Astrocyte (in vitro differentiated cells and primary cell): Measurements from ENCODE around the gene ATP10B. TPM values are rescaled to one million over a fixed set of nuclear protein-coding genes. Genes with fewer than 3 reads are reported as not detected.

ENCODE experiments used
- DNase-seq: peaks from one replicate; pipeline ENCODE4 v3.0.0-alpha.2; 2010; ENCODE audit warnings: low read depth
- FAIRE-seq: peaks from 2 replicates; lab custom pipeline; 2011; peaks lifted over from hg19 to GRCh38; lab: Jason Lieb, UNC
- H2AFZ ChIP-seq: 2 replicates; pipeline ENCODE4 v1.6.0; 2012; ENCODE audit warnings: low read depth, low read length, inconsistent platforms
- H3K27ac ChIP-seq: 2 replicates; pipeline ENCODE4 v1.5.1; 2011; ENCODE audit warnings: low read depth, low read length, inconsistent platforms
- H3K27me3 ChIP-seq: 2 replicates; pipeline ENCODE4 v1.6.0; 2011; ENCODE audit warnings: low read length, inconsistent platforms; ENCODE audit not compliant: insufficient read depth
- H3K36me3 ChIP-seq: 2 replicates; pipeline ENCODE4 v1.5.1; 2011; ENCODE audit warnings: low read length, inconsistent platforms; ENCODE audit not compliant: insufficient read depth
- H3K4me1 ChIP-seq: 2 replicates; pipeline ENCODE4 v1.5.1; 2011; ENCODE audit warnings: low read length, inconsistent platforms; ENCODE audit not compliant: insufficient read depth
- H3K4me2 ChIP-seq: 2 replicates; pipeline ENCODE4 v1.6.0; 2012; ENCODE audit warnings: low read length, inconsistent platforms
- H3K4me3 ChIP-seq: 2 replicates; pipeline ENCODE4 v1.5.1; 2011; ENCODE audit warnings: low read depth, mild to moderate bottlenecking, low read length, inconsistent platforms; ENCODE audit not compliant: insufficient read depth
- H3K79me2 ChIP-seq: 2 replicates; pipeline ENCODE4 v1.6.0; 2012; ENCODE audit warnings: mild to moderate bottlenecking, low read length, inconsistent platforms; ENCODE audit not compliant: insufficient read depth
- H3K9ac ChIP-seq: 2 replicates; pipeline ENCODE4 v1.6.0; 2012; ENCODE audit warnings: mild to moderate bottlenecking, low read length, inconsistent platforms
- H3K9me3 ChIP-seq: 2 replicates; pipeline ENCODE4 v1.5.1; 2012; ENCODE audit warnings: low read depth, mild to moderate bottlenecking, low read length, inconsistent platforms; ENCODE audit not compliant: insufficient read depth
- H4K20me1 ChIP-seq: 2 replicates; pipeline ENCODE4 v1.6.0; 2012; ENCODE audit warnings: low read length, inconsistent platforms; ENCODE audit not compliant: insufficient read depth
- H3K27ac Mint-ChIP-seq: one replicate; pipeline ENCODE4 v1.8.0; 2021; ENCODE audit warnings: mild to moderate bottlenecking, mixed read lengths; ENCODE audit not compliant: unreplicated experiment
- H3K27me3 Mint-ChIP-seq: one replicate; pipeline ENCODE4 v1.8.0; 2021; ENCODE audit warnings: low read depth, mixed read lengths; ENCODE audit not compliant: unreplicated experiment
- H3K36me3 Mint-ChIP-seq: one replicate; pipeline ENCODE4 v1.8.0; 2021; ENCODE audit warnings: low read depth, mixed read lengths; ENCODE audit not compliant: unreplicated experiment
- H3K4me1 Mint-ChIP-seq: one replicate; pipeline ENCODE4 v1.8.0; 2021; ENCODE audit warnings: low read depth, mixed read lengths; ENCODE audit not compliant: unreplicated experiment
- H3K4me3 Mint-ChIP-seq: one replicate; pipeline ENCODE4 v1.8.0; 2021; ENCODE audit warnings: mild to moderate bottlenecking, moderate library complexity, mixed read lengths; ENCODE audit not compliant: unreplicated experiment
- H3K9me3 Mint-ChIP-seq: one replicate; pipeline ENCODE4 v1.8.0; 2021; ENCODE audit warnings: mild to moderate bottlenecking, mixed read lengths; ENCODE audit not compliant: unreplicated experiment
- EZH2 ChIP-seq: IDR thresholded peaks from 2 replicates; pipeline ENCODE4 v1.6.1; 2012; ENCODE audit warnings: mild to moderate bottlenecking, low read length, inconsistent platforms; ENCODE audit not compliant: insufficient read depth
- total RNA-seq: library from RNA; stranded (reverse); gene quantifications from 2 replicates; pipeline ENCODE4 v1.2.1, GENCODE V29; 2021
- TF ChIP-seq, protein P1 (sequence below): IDR thresholded peaks from 2 replicates; pipeline ENCODE4 v1.5.1; 2011; ENCODE audit warnings: low read depth, mild to moderate bottlenecking, inconsistent platforms, low read length, moderate library complexity; ENCODE audit not compliant: insufficient read depth

Gene ATP10B
- total RNA-seq, 1 donor from 2014 or later = not detected

DNA sequence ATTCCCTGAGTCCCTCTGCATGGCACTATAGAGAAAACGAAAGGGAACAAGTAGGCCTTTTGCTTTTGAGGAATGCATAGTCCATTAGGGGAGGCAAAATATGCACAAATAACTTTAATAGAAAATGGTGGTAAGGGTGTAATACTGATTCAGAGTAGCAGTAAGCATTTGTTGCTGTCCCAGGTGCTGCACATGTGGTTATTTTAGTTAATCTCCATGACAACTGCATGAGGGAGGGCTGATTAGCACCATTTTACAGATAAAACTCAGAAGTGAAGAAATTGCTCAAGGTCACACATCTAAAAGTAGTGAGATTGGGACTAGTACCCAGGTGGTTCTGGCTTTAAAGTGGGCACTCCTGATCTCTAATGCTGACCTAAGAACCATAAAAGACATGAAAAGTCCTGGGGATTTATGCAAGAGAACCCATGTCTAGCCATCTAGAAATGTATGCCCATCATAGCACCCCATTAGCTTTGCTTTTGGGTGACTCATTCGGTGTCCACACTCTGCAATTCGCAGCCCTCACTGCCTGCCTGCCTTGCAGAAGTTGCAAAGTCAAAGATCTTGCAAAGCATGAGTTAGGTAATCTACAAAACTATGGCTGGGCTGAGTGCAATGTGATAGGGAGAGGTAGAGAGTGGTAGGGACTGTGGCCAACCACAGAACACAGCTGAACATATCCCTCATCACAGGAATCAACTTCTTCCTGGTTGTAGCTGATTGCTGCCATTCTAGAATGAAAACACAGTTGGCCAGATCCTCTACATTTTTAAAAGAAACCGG lies 235.1 kb downstream of the ATP10B start:
- Mint-ChIP-seq H3K36me3 (no peaks in the 10 kb centered on the region), H3K9me3 (no peaks in the 10 kb centered on the region), H3K4me3 (no peak overlapping the region), H3K27ac (no peak overlapping the region), H3K27me3 (peaks cover 6% of the 10 kb centered on the region), H3K4me1 (no peaks in the 10 kb centered on the region)
- FAIRE-seq = no peak
- H3K27me3 ChIP-seq = no peaks in the 10 kb centered on the region
- H3K79me2 ChIP-seq = no peaks in the 10 kb centered on the region
- DNase-seq = no peak
- TF ChIP-seq EZH2 = no peak
- TF ChIP-seq, protein P1, sequence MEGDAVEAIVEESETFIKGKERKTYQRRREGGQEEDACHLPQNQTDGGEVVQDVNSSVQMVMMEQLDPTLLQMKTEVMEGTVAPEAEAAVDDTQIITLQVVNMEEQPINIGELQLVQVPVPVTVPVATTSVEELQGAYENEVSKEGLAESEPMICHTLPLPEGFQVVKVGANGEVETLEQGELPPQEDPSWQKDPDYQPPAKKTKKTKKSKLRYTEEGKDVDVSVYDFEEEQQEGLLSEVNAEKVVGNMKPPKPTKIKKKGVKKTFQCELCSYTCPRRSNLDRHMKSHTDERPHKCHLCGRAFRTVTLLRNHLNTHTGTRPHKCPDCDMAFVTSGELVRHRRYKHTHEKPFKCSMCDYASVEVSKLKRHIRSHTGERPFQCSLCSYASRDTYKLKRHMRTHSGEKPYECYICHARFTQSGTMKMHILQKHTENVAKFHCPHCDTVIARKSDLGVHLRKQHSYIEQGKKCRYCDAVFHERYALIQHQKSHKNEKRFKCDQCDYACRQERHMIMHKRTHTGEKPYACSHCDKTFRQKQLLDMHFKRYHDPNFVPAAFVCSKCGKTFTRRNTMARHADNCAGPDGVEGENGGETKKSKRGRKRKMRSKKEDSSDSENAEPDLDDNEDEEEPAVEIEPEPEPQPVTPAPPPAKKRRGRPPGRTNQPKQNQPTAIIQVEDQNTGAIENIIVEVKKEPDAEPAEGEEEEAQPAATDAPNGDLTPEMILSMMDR = no peak
- H3K4me2 ChIP-seq = no peak overlapping the region
- H3K4me3 ChIP-seq = no peak overlapping the region
- H4K20me1 ChIP-seq = no peaks in the 10 kb centered on the region
- H3K9me3 ChIP-seq = peaks cover 9% of the 10 kb centered on the region
- H3K27ac ChIP-seq = no peak overlapping the region
- no peaks in the 10 kb centered on the region for H3K36me3 ChIP-seq
- H3K4me1 ChIP-seq = no peaks in the 10 kb centered on the region
- H2AFZ ChIP-seq = no peak overlapping the region
- no peak overlapping the region for H3K9ac ChIP-seq

DNA sequence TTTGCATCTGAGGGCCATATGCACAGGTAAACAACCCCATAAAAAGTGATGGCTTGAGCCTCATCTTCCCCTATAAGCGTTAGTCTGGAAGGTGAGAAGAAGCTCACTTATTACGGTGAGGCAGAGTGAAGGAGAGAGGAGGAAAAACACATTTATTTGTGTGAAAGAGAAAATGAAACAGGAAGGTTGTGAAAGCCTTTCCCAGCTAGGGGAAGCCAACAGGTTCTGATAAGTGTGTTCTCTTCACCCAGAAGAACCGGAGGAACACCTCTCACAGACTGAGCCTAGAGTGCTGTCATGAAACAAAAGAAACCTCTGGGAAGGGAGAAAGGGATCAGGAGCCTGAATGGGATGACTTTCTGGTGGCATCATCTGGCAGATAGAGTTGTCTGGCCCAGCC lies 237.9 kb downstream of the ATP10B start:
- no peak overlapping the region for H3K4me3 ChIP-seq
- H2AFZ ChIP-seq = no peak overlapping the region
- H3K9ac ChIP-seq = no peak overlapping the region
- H3K4me3 Mint-ChIP-seq = no peak overlapping the region
- no peaks in the 10 kb centered on the region for H3K4me1 ChIP-seq
- peaks cover 5% of the 10 kb centered on the region for H3K27me3 Mint-ChIP-seq
- H3K9me3 ChIP-seq = peaks cover 5% of the 10 kb centered on the region
- H4K20me1 ChIP-seq = no peaks in the 10 kb centered on the region
- no peak overlapping the region for H3K27ac ChIP-seq
- no peaks in the 10 kb centered on the region for H3K36me3 ChIP-seq
- DNase-seq = no peak
- no peak overlapping the region for H3K4me2 ChIP-seq
- FAIRE-seq = no peak
- TF ChIP-seq, protein P1 = no peak
- no peak for TF ChIP-seq EZH2
- H3K27ac Mint-ChIP-seq = no peak overlapping the region
- H3K9me3 Mint-ChIP-seq = no peaks in the 10 kb centered on the region
- no peaks in the 10 kb centered on the region for H3K27me3 ChIP-seq
- no peaks in the 10 kb centered on the region for H3K4me1 Mint-ChIP-seq
- no peaks in the 10 kb centered on the region for H3K79me2 ChIP-seq
- H3K36me3 Mint-ChIP-seq = no peaks in the 10 kb centered on the region

DNA sequence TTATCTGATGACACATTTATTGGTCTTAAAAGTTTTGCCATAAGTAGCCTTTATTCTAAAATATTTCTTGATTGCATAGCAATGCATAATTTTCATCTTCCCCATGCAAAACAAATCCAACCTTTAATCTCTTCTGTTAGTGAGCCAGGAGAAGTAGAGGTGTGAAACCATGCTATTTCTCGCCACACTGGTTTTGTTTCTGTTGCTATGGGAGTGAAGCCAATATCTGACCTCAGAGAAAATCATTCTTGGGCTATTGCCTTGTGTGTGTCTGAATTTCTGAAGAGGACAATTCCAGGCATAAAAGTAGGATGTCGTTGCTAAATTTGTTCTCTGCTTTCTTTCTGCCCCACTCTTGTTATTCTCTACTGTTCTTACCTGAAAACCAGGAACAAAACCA lies 246.7 kb downstream of the ATP10B start:
- Mint-ChIP-seq H3K27ac (no peak overlapping the region), H3K36me3 (no peaks in the 10 kb centered on the region), H3K9me3 (no peaks in the 10 kb centered on the region), H3K27me3 (no peaks in the 10 kb centered on the region), H3K4me3 (no peak overlapping the region), H3K4me1 (no peaks in the 10 kb centered on the region)
- Histone ChIP-seq H3K4me1 (no peaks in the 10 kb centered on the region), H3K9me3 (no peaks in the 10 kb centered on the region), H4K20me1 (no peaks in the 10 kb centered on the region), H3K4me3 (no peak overlapping the region), H3K9ac (no peak overlapping the region), H3K79me2 (no peaks in the 10 kb centered on the region), H3K36me3 (no peaks in the 10 kb centered on the region), H3K27ac (no peak overlapping the region), H3K4me2 (no peak overlapping the region), H2AFZ (no peak overlapping the region), H3K27me3 (no peaks in the 10 kb centered on the region)
- FAIRE-seq = no peak
- DNase-seq = no peak
- TF ChIP-seq EZH2 = no peak
- TF ChIP-seq, protein P1 = no peak
